ENCODE results near the gene GMNC.
"Not testable (repeated sequence)": the region's sequence is repeated elsewhere in the genome, so short reads cannot be mapped to it uniquely, and the experiment has no call there.

DNA sequence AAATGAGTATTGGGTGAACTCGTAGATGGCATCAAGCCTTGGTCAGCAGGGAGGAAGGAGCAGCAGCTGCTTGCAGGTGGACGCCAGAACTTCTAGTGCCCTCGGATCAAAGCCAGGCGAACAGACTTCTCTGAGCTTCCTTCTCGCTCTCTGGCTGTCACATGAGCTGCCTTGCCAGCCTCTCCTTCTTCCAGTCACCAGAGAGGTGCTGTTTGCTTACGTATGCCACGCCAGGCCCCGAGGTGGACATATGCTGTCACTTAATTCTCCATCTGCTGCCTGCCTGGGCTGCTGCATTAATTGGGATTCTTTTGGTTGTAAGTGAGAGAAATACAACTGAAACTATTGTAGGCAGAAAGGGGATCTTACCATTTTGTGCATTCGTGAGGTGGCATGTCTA is 12.6 kb upstream of the GMNC start:
- TF ChIP-seq, protein P1, sequence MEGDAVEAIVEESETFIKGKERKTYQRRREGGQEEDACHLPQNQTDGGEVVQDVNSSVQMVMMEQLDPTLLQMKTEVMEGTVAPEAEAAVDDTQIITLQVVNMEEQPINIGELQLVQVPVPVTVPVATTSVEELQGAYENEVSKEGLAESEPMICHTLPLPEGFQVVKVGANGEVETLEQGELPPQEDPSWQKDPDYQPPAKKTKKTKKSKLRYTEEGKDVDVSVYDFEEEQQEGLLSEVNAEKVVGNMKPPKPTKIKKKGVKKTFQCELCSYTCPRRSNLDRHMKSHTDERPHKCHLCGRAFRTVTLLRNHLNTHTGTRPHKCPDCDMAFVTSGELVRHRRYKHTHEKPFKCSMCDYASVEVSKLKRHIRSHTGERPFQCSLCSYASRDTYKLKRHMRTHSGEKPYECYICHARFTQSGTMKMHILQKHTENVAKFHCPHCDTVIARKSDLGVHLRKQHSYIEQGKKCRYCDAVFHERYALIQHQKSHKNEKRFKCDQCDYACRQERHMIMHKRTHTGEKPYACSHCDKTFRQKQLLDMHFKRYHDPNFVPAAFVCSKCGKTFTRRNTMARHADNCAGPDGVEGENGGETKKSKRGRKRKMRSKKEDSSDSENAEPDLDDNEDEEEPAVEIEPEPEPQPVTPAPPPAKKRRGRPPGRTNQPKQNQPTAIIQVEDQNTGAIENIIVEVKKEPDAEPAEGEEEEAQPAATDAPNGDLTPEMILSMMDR (IDR thresholded peaks at IDR 0.05; ENCODE audit: low read length), result not testable (repeated sequence)
- not testable (repeated sequence) for TF ChIP-seq EZH2 (IDR thresholded peaks at IDR 0.05; ENCODE audit: borderline replicate concordance, low read length)

All from OCI-LY1 (cell line).